Left forelimb (tissue), 1 donor: ENCODE results near the gene IL4R.
A peak's percentile ranks its signal among the peaks of the same experiment; 100 is the strongest.
"Not testable (repeated sequence)": the region's sequence is repeated elsewhere in the genome, so short reads cannot be mapped to it uniquely, and the experiment has no call there.

Experiments used
- DNase-seq: peaks from one replicate; pipeline ENCODE4 v3.0.0-alpha.2; 2018; ENCODE audit warnings: low spot score

The IL4R gene

GRCh38 chr16:27288313-27288712 lies 25.5 kb upstream of the IL4R start:
- DNase-seq: not testable (repeated sequence)

GRCh38 chr16:27289669-27290068 lies 24.1 kb upstream of the IL4R start:
- DNase-seq: no peak

- DNase-seq: no peak
These were observed 23.2 kb upstream of the IL4R start for GRCh38 chr16:27290562-27290961.

GRCh38 chr16:27291106-27291505 lies 22.7 kb upstream of the IL4R start:
- no peak for DNase-seq

- no peak for DNase-seq
These were observed 22.0 kb upstream of the IL4R start for GRCh38 chr16:27291722-27292240.

- no peak for DNase-seq
These were observed 20.4 kb upstream of the IL4R start for GRCh38 chr16:27293343-27293742.

- no peak for DNase-seq
These were observed 15.6 kb upstream of the IL4R start for GRCh38 chr16:27298132-27298531.

GRCh38 chr16:27301236-27301861 lies 12.4 kb upstream of the IL4R start:
- DNase-seq: peak; percentile 5

- DNase-seq: peak; percentile 5
These were observed 11.6 kb upstream of the IL4R start for GRCh38 chr16:27302126-27302525.

- peak; percentile 41 for DNase-seq
These were observed 10.3 kb upstream of the IL4R start for GRCh38 chr16:27303256-27304100.

GRCh38 chr16:27304102-27304501 lies 9.7 kb upstream of the IL4R start:
- DNase-seq: no peak

- DNase-seq: no peak
These were observed 8.7 kb upstream of the IL4R start for GRCh38 chr16:27304881-27305745.

GRCh38 chr16:27305839-27306442 lies 7.8 kb upstream of the IL4R start:
- no peak for DNase-seq

GRCh38 chr16:27308792-27309191 lies 5.0 kb upstream of the IL4R start:
- no peak for DNase-seq

- peak; percentile 22 for DNase-seq
These were observed 3.0 kb upstream of the IL4R start for GRCh38 chr16:27310576-27311447.

- DNase-seq: peak; percentile 55
These were observed 2.3 kb upstream of the IL4R start for GRCh38 chr16:27311448-27311830.

GRCh38 chr16:27311897-27312303 lies 1.9 kb upstream of the IL4R start:
- peak; percentile 38 for DNase-seq

- DNase-seq: peak; percentile 34
These were observed 973 bp upstream of the IL4R start for GRCh38 chr16:27312580-27313421.

- DNase-seq: peak; percentile 73
These were observed 468 bp downstream of the IL4R start for GRCh38 chr16:27314161-27314723.

- no peak for DNase-seq
These were observed 1.2 kb downstream of the IL4R start for GRCh38 chr16:27314986-27315332.
